GM13977 (cell line): ENCODE measurements around the gene CDC42BPA.

ENCODE experiments used
- DNase-seq: peaks from one replicate; pipeline ENCODE4 v3.0.0; 2012; ENCODE audit warnings: low spot score
- CTCF ChIP-seq: IDR thresholded peaks from 2 replicates; pipeline ENCODE4 v1.5.1; 2012; ENCODE audit warnings: mild to moderate bottlenecking, control low read depth; ENCODE audit not compliant: insufficient read depth; ENCODE audit errors: extremely low read depth, missing control alignments
- in situ Hi-C: fragments of 300-500 bp; cut with MboI; formaldehyde crosslinking; loops from one replicate; pipeline ENCODE4 v1.12.0; 2022; ENCODE audit warnings: low sequenced_read_pairs, low pct_unique_long_range_greater_than_20kb, mixed read lengths, inconsistent platforms; ENCODE audit not compliant: unreplicated experiment

The CDC42BPA gene

GRCh38 chr1:226946285-226946684 is 372.0 kb downstream of the CDC42BPA start:
- no peak for TF ChIP-seq CTCF
- no peak for DNase-seq
- in situ Hi-C loops, result no loop called here

GRCh38 chr1:226945858-226946245 is 372.4 kb downstream of the CDC42BPA start:
- in situ Hi-C loops, result no loop called here
- no peak for TF ChIP-seq CTCF
- no peak for DNase-seq

- no peak for TF ChIP-seq CTCF
- in situ Hi-C loops, result no loop called here
- DNase-seq, result no peak
Measured at GRCh38 chr1:226945106-226945857, 373.0 kb downstream of the CDC42BPA start.

GRCh38 chr1:226943927-226944326 is 374.4 kb downstream of the CDC42BPA start:
- no peak for DNase-seq
- in situ Hi-C loops, result no loop called here
- no peak for TF ChIP-seq CTCF

- no peak for TF ChIP-seq CTCF
- no peak for DNase-seq
- in situ Hi-C loops, result no loop called here
Measured at GRCh38 chr1:226943156-226943555, 375.1 kb downstream of the CDC42BPA start.

- in situ Hi-C loops, result no loop called here
- TF ChIP-seq CTCF, result no peak
- no peak for DNase-seq
Measured at GRCh38 chr1:226942392-226942791, 375.9 kb downstream of the CDC42BPA start.

GRCh38 chr1:226940806-226941067 is 377.6 kb downstream of the CDC42BPA start:
- no peak for TF ChIP-seq CTCF
- in situ Hi-C loops, result no loop called here
- DNase-seq, result no peak
